ENCODE measurements around the gene GNB5.

The GNB5 gene

GRCh38 chr15:52146776-52147175 is 44.4 kb downstream of the GNB5 start:
- DNase-seq (ENCODE audit: low read depth in 2 of 2): no peak

DNA sequence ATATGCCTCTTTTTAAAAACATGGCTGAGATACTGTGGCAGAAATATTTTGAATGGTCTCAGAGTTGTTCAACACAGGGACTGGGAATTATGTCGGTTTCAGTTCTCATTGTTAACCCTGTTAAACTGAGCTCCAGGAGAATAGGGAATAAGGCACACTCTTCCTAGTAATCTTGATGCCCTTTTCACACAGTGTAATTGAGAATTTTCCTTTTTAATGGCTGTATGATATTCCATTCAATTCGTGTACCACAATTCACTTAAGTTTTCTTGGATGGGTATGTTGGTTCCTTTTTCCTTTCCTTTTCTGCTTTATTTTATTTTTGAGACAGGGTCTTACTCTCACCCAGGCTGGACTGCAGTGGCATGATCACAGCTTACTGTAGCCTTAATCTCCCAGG is 44.9 kb downstream of the GNB5 start:
- no peak overlapping the region for H3K4me3 ChIP-seq (replicated peaks in 1 of 2; ENCODE audit: low read depth in 2 of 2, low read length in 2 of 2)
- no peak for TF ChIP-seq CTCF (IDR thresholded peaks at IDR 0.05; ENCODE audit: low read depth, low read length)
- DNase-seq (ENCODE audit: low read depth in 2 of 2): no peak

More at GRCh38 chr15:52146776-52147175, 44.4 kb downstream of the GNB5 start:
- no peak for TF ChIP-seq CTCF (IDR thresholded peaks at IDR 0.05; ENCODE audit: low read depth, low read length)
- no peak overlapping the region for H3K4me3 ChIP-seq (replicated peaks in 1 of 2; ENCODE audit: low read depth in 2 of 2, low read length in 2 of 2)

DNA sequence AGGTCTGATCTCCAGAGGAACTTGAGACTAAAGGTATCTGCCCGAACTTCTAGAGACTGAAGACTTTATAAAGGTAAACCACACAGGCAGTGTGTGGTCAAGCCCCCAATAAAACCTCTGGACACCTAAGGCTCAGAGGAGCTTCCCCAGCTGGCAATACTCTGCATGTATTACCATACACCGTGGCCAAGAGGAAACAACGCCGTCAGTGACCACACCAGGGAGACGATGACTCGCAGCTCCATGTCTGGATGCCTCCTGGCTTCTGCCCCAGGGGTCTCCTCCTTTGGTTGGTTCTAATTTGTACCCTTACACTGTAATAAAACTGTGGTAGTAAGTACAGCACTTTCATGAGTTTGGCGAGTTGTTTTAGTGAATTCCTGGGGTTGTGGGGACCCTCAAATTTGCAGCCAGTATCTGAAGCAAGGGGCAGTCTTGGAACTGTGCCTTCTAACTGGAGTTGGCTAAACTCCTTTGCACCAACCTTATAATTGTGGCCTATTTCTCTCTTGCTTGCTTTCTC is 46.5 kb downstream of the GNB5 start:
- peak; percentile 50 to 81 for DNase-seq (ENCODE audit: low read depth in 2 of 2)

GRCh38 chr15:52143873-52144272 is 47.3 kb downstream of the GNB5 start:
- DNase-seq (ENCODE audit: low read depth in 2 of 2): peak; percentile 92 to 99
- H3K4me3 ChIP-seq (replicated peaks in 1 of 2; ENCODE audit: low read depth in 2 of 2, low read length in 2 of 2): no peak overlapping the region
- no peak for TF ChIP-seq CTCF (IDR thresholded peaks at IDR 0.05; ENCODE audit: low read depth, low read length)

More for the DNA sequence above, 46.5 kb downstream of the GNB5 start:
- TF ChIP-seq CTCF (IDR thresholded peaks at IDR 0.05; ENCODE audit: low read depth, low read length): no peak
- H3K4me3 ChIP-seq (replicated peaks in 1 of 2; ENCODE audit: low read depth in 2 of 2, low read length in 2 of 2): no peak overlapping the region

DNA sequence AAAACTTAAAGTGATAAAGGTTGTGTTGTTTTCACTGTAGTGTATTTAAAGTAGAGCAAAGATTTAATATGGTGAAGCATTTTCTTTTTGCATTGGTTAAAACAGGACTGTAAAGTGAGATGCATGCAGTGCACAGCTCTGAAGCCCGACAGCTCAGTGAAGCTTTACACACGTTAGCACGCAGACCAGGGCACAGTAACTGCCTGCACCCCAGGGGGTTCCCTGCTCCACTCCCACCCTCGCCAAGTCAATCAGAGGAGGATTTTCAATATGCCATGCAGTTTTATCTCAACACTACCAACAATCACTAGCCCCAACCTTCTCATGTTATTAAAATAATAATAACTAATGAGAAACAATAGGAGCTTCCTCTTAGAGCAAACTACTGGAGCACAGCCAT is 50.5 kb downstream of the GNB5 start:
- no peak for DNase-seq (ENCODE audit: low read depth in 2 of 2)
- no peak overlapping the region for H3K4me3 ChIP-seq (replicated peaks in 1 of 2; ENCODE audit: low read depth in 2 of 2, low read length in 2 of 2)
- TF ChIP-seq CTCF (IDR thresholded peaks at IDR 0.05; ENCODE audit: low read depth, low read length): no peak

GRCh38 chr15:52139599-52140462 is 51.4 kb downstream of the GNB5 start:
- no peak overlapping the region for H3K4me3 ChIP-seq (replicated peaks in 1 of 2; ENCODE audit: low read depth in 2 of 2, low read length in 2 of 2)
- DNase-seq (ENCODE audit: low read depth in 2 of 2): peak; percentile 78 to 82
- peak; percentile 82 for TF ChIP-seq CTCF (IDR thresholded peaks at IDR 0.05; ENCODE audit: low read depth, low read length)
